ENCODE results near the gene MTAP. TPM values are rescaled to one million over a fixed set of nuclear protein-coding genes. Genes with fewer than 3 reads are reported as not detected.

The MTAP gene
- total RNA-seq, 2 experiments from 2014 or later: 70.2 to 73.9 TPM

DNA sequence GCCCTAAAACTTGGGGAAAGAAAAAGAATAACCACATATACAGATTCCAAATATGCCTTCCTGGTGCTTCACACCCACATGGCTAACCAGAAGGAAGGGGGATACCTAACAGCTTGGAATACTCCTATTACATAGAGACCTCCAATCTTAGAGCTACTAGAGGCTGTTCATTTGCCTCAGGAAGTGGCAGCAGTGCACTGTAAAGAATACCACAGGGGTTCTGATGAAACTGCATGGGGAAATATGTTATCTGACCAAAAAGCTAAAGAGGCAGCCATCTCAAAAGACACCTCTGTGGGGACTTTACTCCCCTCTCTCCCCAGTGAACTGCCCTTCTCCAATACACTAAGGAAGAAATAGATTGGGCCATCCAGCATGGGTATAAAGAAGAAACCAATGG is 125.3 kb downstream of the MTAP start:
- TF ChIP-seq, protein P1, sequence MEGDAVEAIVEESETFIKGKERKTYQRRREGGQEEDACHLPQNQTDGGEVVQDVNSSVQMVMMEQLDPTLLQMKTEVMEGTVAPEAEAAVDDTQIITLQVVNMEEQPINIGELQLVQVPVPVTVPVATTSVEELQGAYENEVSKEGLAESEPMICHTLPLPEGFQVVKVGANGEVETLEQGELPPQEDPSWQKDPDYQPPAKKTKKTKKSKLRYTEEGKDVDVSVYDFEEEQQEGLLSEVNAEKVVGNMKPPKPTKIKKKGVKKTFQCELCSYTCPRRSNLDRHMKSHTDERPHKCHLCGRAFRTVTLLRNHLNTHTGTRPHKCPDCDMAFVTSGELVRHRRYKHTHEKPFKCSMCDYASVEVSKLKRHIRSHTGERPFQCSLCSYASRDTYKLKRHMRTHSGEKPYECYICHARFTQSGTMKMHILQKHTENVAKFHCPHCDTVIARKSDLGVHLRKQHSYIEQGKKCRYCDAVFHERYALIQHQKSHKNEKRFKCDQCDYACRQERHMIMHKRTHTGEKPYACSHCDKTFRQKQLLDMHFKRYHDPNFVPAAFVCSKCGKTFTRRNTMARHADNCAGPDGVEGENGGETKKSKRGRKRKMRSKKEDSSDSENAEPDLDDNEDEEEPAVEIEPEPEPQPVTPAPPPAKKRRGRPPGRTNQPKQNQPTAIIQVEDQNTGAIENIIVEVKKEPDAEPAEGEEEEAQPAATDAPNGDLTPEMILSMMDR (IDR thresholded peaks at IDR 0.05): no peak
- Mint-ChIP-seq H3K27me3 (no peaks in the 10 kb centered on the region), H3K4me3 (no peak overlapping the region), H3K27ac (no peak overlapping the region), H3K36me3 (ENCODE audit: low read depth) (peaks cover 7% of the 10 kb centered on the region), H3K9me3 (no peaks in the 10 kb centered on the region), H3K4me1 (ENCODE audit: low read depth) (no peaks in the 10 kb centered on the region)
- POLR2A ChIA-PET: no interaction called here
- CTCF ChIA-PET: no interaction called here
- ATAC-seq (no peak), DNase-seq (no peak)
- intact Hi-C loops (cut with micrococcal nuclease): no loop called here

DNA sequence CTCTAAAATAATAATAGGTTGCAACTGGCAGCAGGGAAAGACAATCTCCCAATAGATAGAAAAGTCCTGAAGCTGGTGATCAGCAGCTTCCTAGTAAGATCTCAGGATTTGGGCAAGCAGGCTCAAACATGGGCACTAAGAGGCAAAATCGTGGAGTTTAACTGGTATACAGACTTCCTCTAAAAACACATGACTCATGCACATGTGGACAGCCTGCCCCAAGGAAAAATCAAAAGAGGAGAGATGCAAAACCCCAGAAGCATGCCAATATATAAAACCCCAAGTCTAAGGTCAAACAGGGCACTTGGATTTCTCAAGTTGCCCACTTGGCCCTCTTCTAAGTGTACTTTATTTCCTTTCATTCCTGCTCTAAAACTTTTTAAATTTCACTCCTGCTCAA is 129.0 kb downstream of the MTAP start:
- ChIA-PET POLR2A (no interaction called here), CTCF (no interaction called here)
- intact Hi-C loops (cut with micrococcal nuclease): no loop called here
- no peaks in the 10 kb centered on the region for H3K27me3 Mint-ChIP-seq
- peaks cover 8% of the 10 kb centered on the region for H3K36me3 Mint-ChIP-seq (ENCODE audit: low read depth)
- no peak overlapping the region for H3K4me3 Mint-ChIP-seq
- H3K4me1 Mint-ChIP-seq (ENCODE audit: low read depth): no peaks in the 10 kb centered on the region
- no peak overlapping the region for H3K27ac Mint-ChIP-seq
- no peak for ATAC-seq
- TF ChIP-seq, protein P1 (IDR thresholded peaks at IDR 0.05): no peak
- no peak for DNase-seq
- H3K9me3 Mint-ChIP-seq: no peaks in the 10 kb centered on the region

DNA sequence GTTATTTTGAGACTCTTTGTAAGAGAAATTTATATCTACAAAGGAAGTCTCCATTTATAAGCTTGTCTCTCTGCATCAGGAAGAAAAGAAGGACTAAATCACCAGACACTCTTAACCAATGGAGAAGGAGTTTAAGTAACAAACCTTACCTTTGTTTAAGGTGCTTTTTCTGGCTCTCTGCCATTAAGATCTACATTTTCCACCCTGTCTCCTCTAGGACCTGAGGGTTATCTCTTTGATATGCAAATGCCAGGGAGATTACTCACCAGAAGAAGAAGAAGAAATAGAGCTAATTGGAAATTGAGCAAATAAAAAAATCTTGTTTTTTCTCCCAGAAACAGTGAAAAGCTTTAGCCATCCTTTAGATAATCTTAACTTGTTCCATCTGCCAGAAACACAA is 130.8 kb downstream of the MTAP start:
- no peaks in the 10 kb centered on the region for H3K27me3 Mint-ChIP-seq
- H3K4me1 Mint-ChIP-seq (ENCODE audit: low read depth): no peaks in the 10 kb centered on the region
- CTCF ChIA-PET: interaction anchor here (1.2 to 1.3 kb wide), 2 partner anchors 75 to 305 kb away, joined by 4 to 8 read pairs; partner anchors contain the start of gene CDKN2B
- TF ChIP-seq, protein P1 (IDR thresholded peaks at IDR 0.05): no peak
- no peak overlapping the region for H3K27ac Mint-ChIP-seq
- no peak overlapping the region for H3K4me3 Mint-ChIP-seq
- POLR2A ChIA-PET: no interaction called here
- DNase-seq (no peak), ATAC-seq (no peak)
- intact Hi-C loops (cut with micrococcal nuclease): no loop called here
- no peaks in the 10 kb centered on the region for H3K9me3 Mint-ChIP-seq
- H3K36me3 Mint-ChIP-seq (ENCODE audit: low read depth): peaks cover 8% of the 10 kb centered on the region

DNA sequence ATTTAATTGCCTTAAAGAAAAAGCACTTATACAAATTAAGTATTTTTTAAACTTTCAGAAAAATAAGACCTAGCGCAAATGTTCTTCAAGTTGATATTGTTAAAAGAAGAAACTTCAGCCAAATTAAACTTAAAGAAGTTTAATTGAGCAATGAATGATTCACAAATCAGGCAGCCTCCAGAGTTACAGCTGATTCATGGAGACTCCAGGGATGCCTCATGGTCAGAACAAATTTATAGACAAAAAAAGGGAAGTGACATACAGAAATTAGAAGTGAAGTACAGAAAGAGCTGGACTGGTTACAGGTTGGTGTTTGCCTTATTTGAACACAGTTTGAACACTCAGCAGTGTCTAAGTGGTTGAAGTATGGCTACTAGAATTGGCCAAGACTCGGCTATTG is 131.4 kb downstream of the MTAP start:
- Mint-ChIP-seq H3K4me3 (no peak overlapping the region), H3K4me1 (ENCODE audit: low read depth) (no peaks in the 10 kb centered on the region), H3K36me3 (ENCODE audit: low read depth) (peaks cover 8% of the 10 kb centered on the region), H3K9me3 (no peaks in the 10 kb centered on the region), H3K27ac (no peak overlapping the region), H3K27me3 (no peaks in the 10 kb centered on the region)
- TF ChIP-seq, protein P1 (IDR thresholded peaks at IDR 0.05): no peak
- CTCF ChIA-PET: interaction anchor here (1.2 kb wide), 1 partner anchor 304 kb away, joined by 4 read pairs; no protein-coding TSS in a partner anchor
- intact Hi-C loops (cut with micrococcal nuclease): no loop called here
- POLR2A ChIA-PET: no interaction called here
- DNase-seq (no peak), ATAC-seq (no peak)

DNA sequence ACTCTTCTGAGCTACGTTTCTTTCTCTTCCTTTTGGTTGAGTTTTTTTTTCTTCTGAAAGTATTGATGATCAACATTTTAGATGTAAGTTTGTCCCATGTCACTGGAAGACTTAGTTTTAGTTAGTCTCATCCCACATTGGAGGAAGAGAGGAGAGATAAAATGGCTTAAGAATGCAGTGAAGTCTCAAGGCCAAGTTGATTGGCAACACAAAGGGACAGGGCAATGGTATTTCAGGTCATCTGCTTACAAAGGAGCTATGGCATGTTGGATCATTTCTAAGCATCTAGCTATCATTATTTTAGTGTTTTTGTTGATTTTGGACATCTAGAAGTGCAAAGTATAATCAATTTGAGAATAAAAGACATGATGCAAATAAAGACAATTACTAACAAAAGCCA is 133.2 kb downstream of the MTAP start:
- ATAC-seq (no peak), DNase-seq (no peak)
- ChIA-PET CTCF (no interaction called here), POLR2A (no interaction called here)
- Mint-ChIP-seq H3K9me3 (no peaks in the 10 kb centered on the region), H3K27me3 (no peaks in the 10 kb centered on the region), H3K36me3 (ENCODE audit: low read depth) (peaks cover 8% of the 10 kb centered on the region), H3K27ac (no peak overlapping the region), H3K4me1 (ENCODE audit: low read depth) (no peaks in the 10 kb centered on the region), H3K4me3 (no peak overlapping the region)
- TF ChIP-seq, protein P1 (IDR thresholded peaks at IDR 0.05): no peak
- intact Hi-C loops (cut with micrococcal nuclease): no loop called here

Measured in activated CD8-positive, alpha-beta T cell treated with anti-CD3 and anti-CD28 coated beads for 36 hours (primary cell).